ENCODE results near the gene KCNIP1. TPM values are rescaled to one million over a fixed set of nuclear protein-coding genes. Genes with fewer than 3 reads are reported as not detected.

The KCNIP1 gene
- polyA plus RNA-seq, 1 donor from 2014 or later = 13.8 TPM

DNA sequence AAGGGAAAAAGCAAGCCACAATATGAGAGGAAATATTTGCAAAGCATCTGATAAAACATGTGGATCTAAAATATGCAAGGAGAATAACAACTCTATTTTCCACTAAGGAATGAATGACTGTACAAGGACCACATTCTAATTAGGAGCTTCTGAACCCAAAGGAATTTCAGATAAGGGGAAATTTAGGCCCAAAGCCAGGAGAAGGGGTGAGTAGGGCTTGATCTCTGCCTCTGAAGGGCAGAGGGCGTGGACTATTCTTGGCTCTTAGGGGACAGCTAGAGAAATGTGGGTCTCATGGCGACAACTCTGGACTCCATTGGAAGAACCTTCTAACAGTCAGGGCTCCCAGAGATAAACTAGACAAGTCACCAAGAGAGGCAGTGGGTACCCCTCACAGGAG lies 147.0 kb downstream of the KCNIP1 start:
- H3K4me3 ChIP-seq (ENCODE audit: low read length) = no peak overlapping the region
- no peaks in the 10 kb centered on the region for H3K36me3 ChIP-seq (ENCODE audit: insufficient read depth, low read length)
- no peak for TF ChIP-seq EZH2 (IDR thresholded peaks at IDR 0.05; ENCODE audit: borderline replicate concordance, insufficient read depth, low read length, poor library complexity, severe bottlenecking)
- TF ChIP-seq EP300 (conservative IDR thresholded peaks at IDR 0.05; ENCODE audit: poor library complexity, severe bottlenecking) = no peak
- no peak for TF ChIP-seq RAD21 (conservative IDR thresholded peaks at IDR 0.05)
- TF ChIP-seq REST (IDR thresholded peaks at IDR 0.05; ENCODE audit: borderline replicate concordance) = no peak
- no peak for TF ChIP-seq SMC3 (conservative IDR thresholded peaks at IDR 0.05; ENCODE audit: poor library complexity)
- no peak for TF ChIP-seq POLR2AphosphoS5 (IDR thresholded peaks at IDR 0.05)
- TF ChIP-seq MXI1 (conservative IDR thresholded peaks at IDR 0.05; ENCODE audit: poor library complexity, severe bottlenecking) = no peak
- no peak for TF ChIP-seq TAF1 (IDR thresholded peaks at IDR 0.05; ENCODE audit: low read depth)
- TF ChIP-seq CTCF (IDR thresholded peaks at IDR 0.05; ENCODE audit: poor library complexity, severe bottlenecking) = no peak
- H3K9me2 ChIP-seq (ENCODE audit: insufficient read depth, low read length) = no peaks in the 10 kb centered on the region
- H3K79me2 ChIP-seq (replicated peaks; ENCODE audit: insufficient read depth, low read length) = no peaks in the 10 kb centered on the region
- no peak overlapping the region for H3K4me2 ChIP-seq (ENCODE audit: low read length)
- H4K20me1 ChIP-seq (ENCODE audit: insufficient read depth) = no peaks in the 10 kb centered on the region
- no peaks in the 10 kb centered on the region for H3K27me3 ChIP-seq (ENCODE audit: insufficient read depth, low read depth, low read length)
- no peak overlapping the region for H3K27ac ChIP-seq (ENCODE audit: low read length)
- no peaks in the 10 kb centered on the region for H3K9me3 ChIP-seq (ENCODE audit: low read length)
- H3F3A ChIP-seq (ENCODE audit: insufficient read depth, low read length, poor library complexity, severe bottlenecking) = no peaks in the 10 kb centered on the region
- H2AFZ ChIP-seq (ENCODE audit: low read depth, low read length) = no peak overlapping the region
- H3K9ac ChIP-seq (ENCODE audit: low read length) = no peak overlapping the region

GRCh38 chr5:170651604-170652277 lies 147.9 kb downstream of the KCNIP1 start:
- no peaks in the 10 kb centered on the region for H3K79me2 ChIP-seq (replicated peaks; ENCODE audit: insufficient read depth, low read length)
- H3K27ac ChIP-seq (ENCODE audit: low read length) = no peak overlapping the region
- no peak overlapping the region for H3K4me2 ChIP-seq (ENCODE audit: low read length)
- no peaks in the 10 kb centered on the region for H3K9me2 ChIP-seq (ENCODE audit: insufficient read depth, low read length)
- no peak overlapping the region for H3K9ac ChIP-seq (ENCODE audit: low read length)
- no peak overlapping the region for H2AFZ ChIP-seq (ENCODE audit: low read depth, low read length)
- no peak for TF ChIP-seq POLR2AphosphoS5 (IDR thresholded peaks at IDR 0.05)
- no peaks in the 10 kb centered on the region for H4K20me1 ChIP-seq (ENCODE audit: insufficient read depth)
- no peak overlapping the region for H3K4me3 ChIP-seq (ENCODE audit: low read length)
- H3K27me3 ChIP-seq (ENCODE audit: insufficient read depth, low read depth, low read length) = no peaks in the 10 kb centered on the region
- H3K9me3 ChIP-seq (ENCODE audit: low read length) = no peaks in the 10 kb centered on the region
- no peaks in the 10 kb centered on the region for H3K36me3 ChIP-seq (ENCODE audit: insufficient read depth, low read length)
- no peaks in the 10 kb centered on the region for H3F3A ChIP-seq (ENCODE audit: insufficient read depth, low read length, poor library complexity, severe bottlenecking)
